ENCODE results near the gene DHX8.

DHX8 gene

DNA sequence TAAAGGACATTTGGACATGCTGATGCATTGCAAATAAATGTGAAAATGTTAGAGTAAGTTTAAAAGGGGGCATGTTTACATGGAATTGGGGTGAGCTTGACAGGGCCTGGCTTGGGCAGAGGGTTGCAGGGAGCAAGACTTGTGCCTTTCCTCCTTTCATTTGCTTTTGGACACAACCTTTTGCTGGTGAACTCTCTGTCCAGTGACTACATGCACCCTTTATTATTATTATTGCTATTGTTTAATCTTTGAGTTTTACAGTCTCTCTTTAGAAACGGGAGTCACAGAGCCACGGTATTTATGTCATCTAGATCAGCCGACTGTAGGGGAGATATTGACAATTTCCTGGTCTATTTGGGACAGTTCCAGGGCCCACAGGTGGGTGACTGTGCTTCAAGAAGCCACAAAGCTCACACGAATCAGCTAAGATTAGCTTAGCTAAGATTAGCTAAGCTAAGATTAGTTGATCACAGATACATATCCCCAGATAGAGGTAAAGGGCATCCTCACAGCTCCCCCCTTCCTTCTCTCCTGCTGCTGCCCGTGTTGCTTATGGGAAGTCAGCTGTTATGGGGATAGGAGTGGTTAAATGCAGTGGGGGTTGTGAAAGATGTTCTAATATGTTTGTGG, 91.2 kb downstream of the DHX8 start:
- DNase-seq (ENCODE audit: low read depth) = no peak

All from GM04503 (cell line).